Stimulated activated CD8-positive, alpha-beta memory T cell treated with anti-CD3 and anti-CD28 coated beads, Interleukin-7, amount 100 ng/mL, for 1 hour (primary cell): ENCODE data around the gene PLXNA3.

Source experiments
- DNase-seq, 2 donors: peaks; one replicate each; pipeline ENCODE4 v3.0.0-alpha.2; 2020; ENCODE audit warnings: low read depth in 2 of 2

Gene PLXNA3

DNA sequence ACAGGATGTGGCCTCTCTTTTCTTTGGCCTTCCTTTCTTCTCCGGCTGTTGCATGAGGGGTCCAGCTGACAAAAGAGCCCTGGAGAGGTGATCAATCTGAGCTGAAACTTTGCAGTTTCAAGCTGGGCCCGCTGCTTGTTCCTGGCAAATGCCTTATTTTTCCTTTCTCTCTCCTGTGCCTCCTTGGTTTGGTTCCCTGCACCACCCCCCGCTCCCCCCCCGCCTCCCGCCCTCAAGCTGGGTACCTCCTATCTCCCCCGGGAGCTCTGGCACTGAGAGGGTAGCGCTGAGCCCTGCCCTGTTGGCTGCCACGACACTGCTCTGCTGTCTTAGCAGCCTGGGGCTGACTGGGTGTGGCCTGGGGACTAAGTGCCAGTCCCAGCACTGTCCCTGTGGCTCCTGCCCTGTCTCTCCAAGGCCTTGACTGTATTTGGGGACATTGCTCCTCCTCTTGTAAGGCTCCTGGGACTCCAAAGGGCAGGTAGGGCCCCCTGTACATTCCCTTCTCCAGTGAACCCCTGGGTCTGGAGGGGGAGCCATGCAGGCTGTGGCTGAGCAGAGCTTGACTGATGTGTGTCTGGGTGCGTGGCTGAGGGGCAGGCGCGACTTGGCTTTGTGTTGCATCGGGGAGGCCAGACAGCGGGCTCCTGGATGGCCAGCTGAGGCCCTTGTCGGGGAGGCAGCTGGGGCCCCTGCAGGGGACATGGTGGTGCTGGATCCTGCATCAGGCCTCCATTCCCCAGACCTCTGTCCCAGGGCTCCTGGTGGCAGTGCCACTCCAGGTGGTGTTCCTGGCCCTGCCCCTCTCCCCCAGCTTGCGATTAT is 1.1 kb downstream of the PLXNA3 start:
- DNase-seq, result no peak

DNA sequence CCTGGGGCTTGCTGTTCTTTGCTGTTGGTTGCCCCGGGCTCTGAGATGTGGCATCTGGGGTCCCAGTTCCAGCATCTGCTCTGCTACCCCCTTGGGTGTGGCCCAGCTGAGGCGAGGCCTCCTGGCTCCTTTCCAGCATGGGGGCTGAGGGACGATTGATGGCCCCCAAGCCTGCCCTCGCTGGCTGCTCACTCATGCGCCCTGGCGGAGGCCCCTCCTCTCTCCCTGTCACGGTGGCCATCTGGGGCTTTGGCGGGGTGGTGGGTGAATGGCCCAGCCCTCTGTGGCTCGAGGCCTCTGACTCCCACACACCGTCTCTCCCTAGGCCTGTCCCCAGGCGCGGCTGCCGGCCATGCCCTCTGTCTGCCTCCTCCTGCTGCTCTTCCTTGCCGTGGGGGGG is 1.8 kb downstream of the PLXNA3 start:
- no peak for DNase-seq

DNA sequence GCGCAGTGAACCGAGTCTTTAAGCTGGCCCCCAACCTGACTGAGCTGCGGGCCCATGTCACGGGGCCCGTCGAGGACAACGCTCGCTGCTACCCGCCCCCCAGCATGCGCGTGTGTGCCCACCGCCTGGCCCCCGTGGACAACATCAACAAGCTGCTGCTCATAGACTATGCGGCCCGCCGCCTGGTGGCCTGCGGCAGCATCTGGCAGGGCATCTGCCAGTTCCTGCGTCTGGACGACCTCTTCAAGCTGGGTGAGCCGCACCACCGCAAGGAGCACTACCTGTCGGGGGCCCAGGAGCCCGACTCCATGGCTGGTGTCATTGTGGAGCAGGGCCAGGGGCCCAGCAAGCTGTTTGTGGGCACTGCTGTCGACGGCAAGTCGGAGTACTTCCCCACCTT is 2.2 kb downstream of the PLXNA3 start:
- DNase-seq, result no peak

DNA sequence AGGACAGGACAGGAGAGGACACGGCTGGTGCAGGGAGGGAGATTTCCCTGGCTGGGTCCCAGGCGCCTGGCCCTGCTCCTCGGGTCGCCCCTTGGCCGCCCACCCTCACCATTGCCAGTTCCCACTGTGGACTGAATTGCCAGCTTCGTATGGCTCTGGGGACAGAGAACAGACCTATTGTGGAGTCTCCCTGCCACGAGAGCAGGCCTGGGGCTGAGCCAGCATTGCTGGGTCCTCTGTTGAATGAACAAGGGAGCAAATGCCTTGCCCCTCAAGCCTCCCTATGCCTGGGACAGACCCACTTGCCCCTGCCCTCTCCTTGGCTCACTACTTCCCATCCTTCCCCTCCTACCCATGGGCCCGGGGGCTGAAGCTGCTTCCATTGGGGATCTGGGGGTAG is 4.3 kb downstream of the PLXNA3 start:
- DNase-seq, result no peak

DNA sequence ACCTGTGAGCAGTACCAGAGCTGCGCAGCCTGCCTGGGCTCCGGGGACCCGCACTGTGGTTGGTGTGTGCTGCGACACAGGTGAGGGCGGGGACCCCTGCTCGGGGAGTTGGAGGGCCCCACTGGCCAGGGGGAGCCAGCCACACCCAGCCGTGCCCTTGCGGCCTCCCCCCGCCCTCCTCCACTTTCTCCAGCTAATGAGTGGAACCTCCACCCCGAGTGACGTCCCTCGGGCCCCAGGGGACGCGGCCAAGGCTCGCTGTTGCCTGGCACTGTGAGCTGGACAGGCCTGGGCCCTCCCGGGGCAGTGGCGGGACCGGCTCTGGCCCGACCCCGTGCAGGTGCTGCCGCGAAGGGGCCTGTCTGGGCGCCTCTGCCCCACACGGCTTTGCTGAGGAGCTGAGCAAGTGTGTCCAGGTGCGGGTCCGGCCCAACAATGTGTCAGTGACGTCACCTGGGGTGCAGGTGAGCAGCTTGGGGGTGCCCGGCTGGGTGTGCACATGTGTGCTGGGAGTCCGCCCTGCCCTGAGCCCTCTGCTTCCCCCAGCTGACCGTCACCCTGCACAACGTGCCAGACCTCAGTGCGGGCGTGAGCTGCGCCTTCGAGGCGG is 5.6 kb downstream of the PLXNA3 start:
- DNase-seq, result no peak

DNA sequence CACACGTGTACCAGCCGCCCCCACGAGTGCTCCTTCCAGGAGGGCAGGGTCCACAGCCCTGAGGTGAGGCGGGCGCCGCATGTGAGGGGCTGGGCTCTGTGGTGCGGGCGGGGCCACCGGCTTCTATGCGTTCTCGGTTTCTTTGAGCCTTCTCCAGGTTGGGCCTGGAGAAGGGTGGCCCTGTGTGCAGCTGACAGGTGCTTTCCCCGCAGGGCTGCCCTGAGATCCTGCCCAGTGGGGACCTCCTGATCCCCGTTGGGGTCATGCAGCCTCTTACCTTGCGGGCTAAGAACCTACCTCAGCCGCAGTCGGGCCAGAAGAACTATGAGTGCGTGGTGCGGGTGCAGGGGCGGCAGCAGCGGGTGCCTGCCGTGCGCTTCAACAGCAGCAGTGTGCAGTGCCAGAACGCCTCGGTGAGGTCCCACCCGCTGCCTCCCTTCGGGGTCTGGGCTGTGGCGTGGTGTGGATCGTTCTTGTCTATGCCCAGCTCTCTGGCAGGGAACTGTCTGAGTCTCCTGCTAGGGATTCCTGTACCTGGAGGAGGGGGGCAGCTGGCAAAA is 6.8 kb downstream of the PLXNA3 start:
- no peak for DNase-seq

DNA sequence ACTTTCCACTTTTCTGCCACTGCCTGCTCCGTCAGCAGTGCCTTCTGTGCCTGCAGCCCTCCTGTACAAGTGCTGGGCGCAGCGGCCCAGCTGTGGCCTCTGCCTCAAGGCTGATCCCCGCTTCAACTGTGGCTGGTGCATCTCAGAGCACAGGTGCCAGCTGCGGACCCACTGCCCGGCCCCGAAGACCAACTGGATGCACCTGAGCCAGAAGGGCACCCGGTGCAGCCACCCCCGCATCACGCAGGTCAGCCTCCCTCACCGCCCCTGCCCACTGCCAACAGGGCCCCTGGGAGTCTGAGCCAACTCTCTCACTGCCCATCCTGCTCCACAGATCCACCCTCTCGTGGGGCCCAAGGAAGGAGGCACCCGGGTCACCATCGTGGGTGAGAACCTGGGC is 7.5 kb downstream of the PLXNA3 start:
- DNase-seq, result no peak

DNA sequence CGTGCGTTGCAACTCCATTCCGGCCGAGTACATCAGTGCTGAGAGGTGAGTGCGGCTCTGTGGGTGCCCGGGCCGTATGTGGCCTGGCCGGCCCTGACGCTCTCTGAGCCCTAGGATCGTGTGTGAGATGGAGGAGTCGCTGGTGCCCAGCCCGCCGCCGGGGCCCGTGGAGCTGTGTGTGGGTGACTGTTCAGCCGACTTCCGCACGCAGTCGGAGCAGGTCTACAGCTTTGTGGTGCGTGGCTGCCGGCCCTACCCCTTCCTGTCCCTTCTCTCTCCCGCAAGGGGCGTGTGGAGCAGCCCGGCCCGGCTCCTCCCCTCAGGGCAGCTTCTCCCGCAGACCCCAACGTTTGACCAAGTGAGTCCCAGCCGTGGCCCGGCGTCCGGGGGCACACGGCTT is 8.0 kb downstream of the PLXNA3 start:
- no peak for DNase-seq

DNA sequence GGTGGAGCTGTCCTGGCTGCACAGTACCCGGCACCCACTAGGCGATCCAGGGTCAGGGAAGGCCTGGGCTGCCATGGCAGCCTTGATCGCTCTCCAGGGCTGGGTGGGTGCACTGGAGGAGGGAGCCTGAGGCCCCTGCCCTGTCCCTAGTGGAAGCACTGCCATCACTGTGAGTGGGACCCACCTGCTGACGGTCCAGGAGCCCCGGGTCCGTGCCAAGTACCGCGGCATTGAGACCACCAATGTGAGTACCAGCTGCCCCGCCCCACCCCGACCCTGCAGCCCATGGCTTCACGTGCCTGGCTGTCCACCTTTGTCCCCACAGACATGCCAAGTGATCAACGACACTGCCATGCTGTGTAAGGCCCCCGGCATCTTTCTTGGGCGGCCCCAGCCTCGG is 8.8 kb downstream of the PLXNA3 start:
- DNase-seq, result no peak

DNA sequence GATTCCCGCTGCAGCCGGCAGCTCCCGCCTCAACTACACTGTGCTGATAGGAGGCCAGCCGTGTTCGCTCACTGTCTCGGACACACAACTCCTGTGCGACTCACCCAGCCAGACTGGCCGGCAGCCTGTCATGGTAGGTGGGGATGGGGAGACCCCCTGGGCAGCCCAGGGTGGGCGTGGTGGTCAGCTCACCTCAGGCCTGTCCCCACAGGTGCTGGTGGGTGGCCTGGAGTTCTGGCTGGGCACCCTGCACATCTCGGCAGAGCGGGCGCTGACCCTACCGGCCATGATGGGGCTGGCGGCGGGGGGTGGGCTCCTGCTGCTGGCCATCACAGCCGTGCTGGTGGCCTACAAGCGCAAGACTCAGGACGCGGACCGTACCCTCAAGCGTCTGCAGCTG is 9.5 kb downstream of the PLXNA3 start:
- DNase-seq, result no peak

DNA sequence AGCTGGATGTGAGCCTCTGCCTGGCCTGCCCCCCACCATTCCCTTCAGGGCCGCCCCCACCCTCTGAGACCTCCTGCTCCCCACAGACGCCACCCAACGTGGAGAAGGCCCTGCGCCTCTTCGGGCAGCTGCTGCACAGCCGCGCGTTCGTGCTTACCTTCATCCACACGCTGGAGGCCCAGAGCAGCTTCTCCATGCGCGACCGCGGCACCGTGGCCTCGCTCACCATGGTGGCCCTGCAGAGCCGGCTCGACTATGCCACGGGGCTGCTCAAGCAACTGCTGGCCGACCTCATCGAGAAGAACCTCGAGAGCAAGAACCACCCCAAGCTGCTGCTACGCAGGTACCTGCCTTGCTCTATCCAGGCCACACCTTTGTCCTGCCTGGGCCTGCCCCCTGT is 10.1 kb downstream of the PLXNA3 start:
- DNase-seq, result no peak

DNA sequence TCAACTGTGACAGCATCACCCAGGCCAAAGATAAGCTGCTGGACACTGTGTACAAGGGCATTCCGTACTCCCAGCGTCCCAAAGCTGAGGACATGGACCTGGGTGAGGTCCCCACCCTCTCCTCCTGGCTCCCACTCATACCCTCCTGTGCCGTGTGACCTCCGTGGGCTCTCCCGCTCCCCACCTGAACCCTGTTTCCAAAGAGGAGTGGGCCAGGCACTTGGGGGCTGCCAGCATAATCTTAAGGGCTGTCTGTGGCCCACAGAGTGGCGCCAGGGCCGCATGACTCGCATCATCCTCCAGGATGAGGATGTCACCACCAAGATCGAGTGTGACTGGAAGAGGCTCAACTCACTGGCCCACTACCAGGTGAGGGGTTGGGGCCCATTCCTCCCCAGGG is 11.0 kb downstream of the PLXNA3 start:
- DNase-seq, result no peak

DNA sequence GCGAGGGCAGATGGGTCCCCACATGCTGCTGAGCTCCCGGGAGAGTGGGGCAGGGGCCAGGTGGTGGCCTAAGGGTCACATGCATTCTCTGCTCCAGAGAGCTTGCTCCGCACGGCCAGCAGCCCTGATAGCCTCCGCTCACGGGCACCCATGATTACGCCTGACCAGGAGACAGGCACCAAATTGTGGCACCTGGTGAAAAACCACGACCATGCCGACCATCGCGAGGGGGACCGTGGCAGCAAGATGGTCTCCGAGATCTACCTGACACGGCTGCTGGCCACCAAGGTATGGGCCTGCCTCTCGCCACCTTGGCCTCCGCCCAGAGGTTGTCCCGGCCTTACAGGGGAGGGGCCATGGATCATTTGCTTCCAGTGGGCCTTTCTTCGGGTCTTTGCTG is 11.8 kb downstream of the PLXNA3 start:
- DNase-seq, result no peak

DNA sequence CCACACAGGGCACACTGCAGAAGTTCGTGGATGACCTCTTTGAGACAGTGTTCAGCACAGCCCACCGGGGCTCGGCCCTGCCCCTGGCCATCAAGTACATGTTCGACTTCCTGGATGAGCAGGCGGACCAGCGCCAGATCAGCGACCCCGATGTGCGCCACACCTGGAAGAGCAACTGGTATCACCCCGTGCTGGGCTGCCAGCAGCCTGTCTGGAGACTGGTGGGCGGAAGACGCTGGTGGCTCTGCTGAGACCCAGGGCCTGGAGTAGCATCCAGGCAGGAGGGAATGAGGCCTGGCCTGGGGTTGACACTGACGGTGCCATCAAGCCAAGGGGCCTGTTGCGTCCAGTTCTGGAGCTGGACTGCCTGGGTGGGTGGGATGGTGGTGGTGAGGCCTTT is 12.4 kb downstream of the PLXNA3 start:
- no peak for DNase-seq

DNA sequence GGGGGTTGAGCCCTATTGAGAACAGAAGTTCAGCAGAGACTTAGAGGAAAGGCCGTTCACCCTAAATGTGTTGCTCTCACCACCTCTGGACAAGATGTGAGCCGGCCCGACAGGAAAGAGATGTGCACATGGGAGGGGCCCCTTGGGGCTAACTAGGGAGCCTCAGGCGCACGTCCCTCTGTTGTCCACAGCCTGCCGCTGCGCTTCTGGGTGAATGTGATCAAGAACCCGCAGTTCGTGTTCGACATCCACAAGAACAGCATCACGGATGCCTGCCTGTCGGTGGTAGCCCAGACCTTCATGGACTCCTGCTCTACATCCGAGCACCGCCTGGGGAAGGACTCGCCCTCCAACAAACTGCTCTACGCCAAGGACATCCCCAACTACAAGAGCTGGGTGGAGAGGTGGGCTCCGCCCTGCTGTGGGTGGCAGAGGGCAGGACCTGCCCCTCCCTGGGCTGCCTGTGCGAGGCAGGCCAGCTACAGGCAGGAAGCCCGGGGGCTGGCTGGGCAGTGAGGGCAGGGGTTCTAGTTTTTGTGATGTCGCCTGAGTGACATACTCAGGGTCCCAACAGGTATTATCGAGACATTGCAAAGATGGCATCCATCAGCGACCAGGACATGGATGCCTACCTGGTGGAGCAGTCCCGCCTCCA is 13.0 kb downstream of the PLXNA3 start:
- DNase-seq, result no peak

DNA sequence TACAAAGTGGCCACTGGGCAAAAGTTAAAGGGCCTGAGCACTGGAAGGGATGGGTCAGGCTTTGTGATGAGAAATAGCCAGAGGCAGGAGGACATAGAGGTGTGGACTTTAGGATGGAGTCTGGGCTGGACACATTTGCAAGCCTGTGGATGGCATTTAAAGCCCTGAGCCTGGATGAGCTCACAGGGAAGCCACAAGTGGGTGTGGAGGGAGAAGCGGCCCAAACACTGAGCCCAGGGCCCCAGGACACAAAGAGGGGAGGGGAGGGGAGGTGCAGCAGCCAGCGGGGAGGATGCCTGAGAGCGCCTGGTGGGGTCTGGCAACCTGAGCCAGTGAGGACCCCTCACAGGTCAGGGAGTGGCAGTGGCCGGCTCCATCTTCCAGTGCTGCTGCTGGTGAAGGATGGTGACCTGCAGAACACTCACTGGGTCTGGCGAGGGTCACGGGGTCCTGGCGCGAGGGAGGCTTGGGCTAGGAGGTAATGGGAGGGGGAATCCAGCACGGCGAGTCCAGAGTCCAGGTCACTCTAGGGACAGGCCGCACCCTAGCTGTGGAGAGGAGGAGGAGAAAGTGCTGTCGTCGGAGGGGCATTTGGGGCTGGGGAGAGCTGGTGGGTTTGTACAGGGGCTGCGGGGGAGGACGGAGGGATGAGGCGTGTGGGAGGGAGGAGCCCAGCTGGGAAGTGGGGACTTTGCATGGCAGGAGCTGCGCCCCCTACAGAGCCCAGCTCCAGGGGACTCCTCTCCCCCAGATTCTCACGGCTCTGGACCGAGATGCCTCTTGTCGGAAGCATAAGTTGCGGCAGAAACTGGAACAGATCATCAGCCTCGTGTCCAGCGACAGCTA is 14.0 kb downstream of the PLXNA3 start:
- DNase-seq, result no peak

DNA sequence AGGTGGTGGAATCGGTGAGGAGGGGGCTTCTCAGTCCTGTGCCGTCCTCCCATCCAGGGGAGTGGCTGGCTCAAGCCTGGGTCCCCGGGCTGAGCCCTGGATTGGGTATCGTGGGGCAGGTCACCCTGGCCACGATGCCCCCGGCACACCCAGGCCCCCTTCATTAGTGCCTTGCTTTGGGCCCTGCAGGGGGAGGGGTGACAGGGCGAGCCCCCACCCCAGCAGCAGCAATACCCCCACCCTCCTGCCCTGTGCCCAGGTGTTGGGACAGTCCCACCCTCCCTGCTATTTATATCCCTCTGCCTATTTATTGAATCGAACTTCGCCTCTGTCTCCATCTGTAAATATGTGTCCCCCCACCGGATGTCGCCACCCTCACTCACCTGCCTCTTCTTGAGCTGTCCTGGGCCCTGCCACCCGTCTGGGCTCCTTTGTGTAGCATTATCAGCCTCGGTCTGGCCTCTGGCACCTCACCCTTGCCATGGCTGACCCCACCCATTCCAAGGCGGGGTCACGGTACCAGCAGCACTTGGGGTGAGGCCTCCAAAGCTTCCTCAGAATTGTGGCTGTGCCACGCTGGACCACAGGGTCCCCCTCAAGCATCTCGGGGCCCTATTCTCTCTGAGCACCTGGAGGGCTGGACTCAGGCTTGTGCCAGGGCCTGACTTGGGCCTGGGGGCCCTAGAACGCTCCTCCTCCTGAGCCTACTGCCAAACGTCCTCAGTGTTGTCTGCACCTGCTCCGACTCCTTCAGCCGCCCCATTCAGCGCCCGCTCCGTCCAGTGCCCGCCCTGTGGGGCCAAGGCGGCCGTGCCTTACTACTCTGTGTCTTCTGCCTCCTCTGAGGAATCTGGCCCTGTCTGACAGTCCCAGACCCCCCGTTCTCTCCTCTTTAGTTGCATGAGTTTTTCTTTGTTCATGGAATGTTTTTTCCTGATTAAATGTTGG is 14.9 kb downstream of the PLXNA3 start:
- DNase-seq, result no peak

DNA sequence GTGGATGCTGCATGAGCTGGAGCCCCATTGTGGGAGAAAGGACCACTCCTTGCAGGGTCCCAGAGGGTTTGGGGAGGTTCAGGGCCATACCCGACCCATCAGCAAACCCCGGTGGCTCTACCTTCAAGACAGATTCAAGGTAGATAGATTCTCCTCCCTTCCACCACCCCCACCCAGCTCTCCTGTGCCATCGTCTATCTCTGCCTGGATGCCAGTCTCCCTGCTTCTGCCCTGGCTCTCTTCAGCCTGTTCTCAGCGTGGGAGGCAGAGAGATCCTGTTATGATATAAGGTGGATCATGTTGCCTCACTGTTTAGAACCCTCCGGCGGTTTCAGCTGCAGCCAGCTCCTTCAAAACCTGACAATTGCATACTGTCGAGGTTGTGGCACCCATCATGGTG is 15.6 kb downstream of the PLXNA3 start:
- no peak for DNase-seq

DNA sequence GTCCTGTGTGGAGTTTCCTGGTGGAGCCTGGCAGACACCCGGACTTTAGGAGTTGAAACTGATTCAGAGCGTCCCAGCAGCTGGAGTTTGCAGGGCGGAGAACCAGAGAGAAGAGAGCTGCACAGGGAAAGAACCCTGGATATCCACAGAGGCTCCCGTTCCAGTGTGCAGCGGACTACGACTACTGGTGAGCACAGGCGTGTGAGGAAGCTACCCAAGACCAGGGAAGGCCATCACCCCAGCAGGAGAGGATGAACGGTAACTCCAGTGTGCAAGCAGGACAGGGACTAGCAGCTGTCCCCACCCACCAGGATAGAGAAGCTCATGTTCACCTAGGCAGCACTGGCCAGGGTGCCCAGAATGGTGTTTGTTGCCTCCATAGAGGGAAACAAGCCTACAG is 18.7 kb downstream of the PLXNA3 start:
- no peak for DNase-seq

DNA sequence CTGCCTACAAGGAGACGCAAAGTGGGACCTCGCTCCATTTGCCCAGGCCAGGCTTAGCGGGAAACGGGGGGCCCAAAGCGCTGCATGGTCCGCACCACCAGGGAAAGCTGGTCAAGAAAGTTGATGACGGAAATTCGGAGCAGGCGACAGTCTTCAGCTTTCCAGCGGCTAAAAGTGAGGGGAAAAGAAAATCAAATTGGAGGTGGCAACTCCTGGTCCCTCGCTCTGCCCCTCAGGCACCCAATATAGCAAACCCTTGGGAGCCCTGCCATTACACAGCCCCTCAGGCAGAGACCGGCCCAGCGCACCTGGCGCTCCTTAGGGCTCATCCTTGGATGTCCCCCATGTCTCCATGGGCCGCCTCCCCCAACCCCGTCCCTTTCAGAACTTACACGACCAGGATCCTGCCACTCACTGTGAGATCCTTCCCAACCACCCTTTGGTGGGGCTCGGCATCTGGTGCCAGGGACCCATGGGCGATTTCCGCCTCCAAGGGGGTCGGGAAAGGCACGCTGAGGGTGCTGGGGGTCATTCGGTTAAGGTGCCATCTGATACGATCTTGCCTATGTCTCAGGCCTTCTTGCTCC is 19.9 kb downstream of the PLXNA3 start:
- no peak for DNase-seq
